ENCODE measurements around the gene FDX2. TPM values are rescaled to one million over a fixed set of nuclear protein-coding genes. Genes with fewer than 3 reads are reported as not detected.

The FDX2 gene
- total RNA-seq, 1 experiment from 2014 or later: 21.0 TPM

DNA sequence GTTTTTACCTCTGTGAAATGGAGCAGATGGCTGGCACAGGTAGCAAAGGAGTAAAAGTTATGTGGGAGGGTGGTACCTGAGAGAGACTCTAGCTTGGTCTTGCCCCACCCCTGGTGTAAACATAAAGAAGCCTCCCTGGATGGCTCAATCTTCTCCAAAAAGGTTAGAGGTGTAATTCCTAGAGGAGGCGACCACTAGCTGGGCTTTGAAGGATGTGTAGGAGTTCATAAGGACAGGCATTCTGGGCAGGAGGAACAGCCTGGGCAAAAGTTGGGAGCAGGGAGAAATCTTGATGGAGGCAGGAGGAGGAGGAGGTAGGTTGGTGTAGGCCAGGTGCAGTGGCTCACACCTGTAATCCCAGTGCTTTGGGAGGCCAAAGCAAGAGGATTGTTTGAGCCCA lies 36.9 kb downstream of the FDX2 start:
- Histone ChIP-seq H3K27ac (ENCODE audit: low read depth, low read length) (no peak overlapping the region), H3K9me3 (ENCODE audit: control insufficient read depth in 1 of 2, insufficient read depth in 1 of 2, low read depth in 1 of 2, low read length in 2 of 2) (no peaks in the 10 kb centered on the region), H3K36me3 (ENCODE audit: control insufficient read depth in 1 of 2, insufficient read depth in 2 of 2, low read length in 2 of 2) (peaks cover 0 to 8% of the 10 kb centered on the region in 2 experiments; a peak in 2 of 4 replicates), H3K79me2 (ENCODE audit: insufficient read depth, low read length) (no peaks in the 10 kb centered on the region), H3K4me2 (ENCODE audit: low read length) (no peak overlapping the region), H2AFZ (ENCODE audit: low read depth, low read length, poor library complexity, severe bottlenecking) (no peak overlapping the region), H3K4me3 (replicated peaks in 1 of 2; ENCODE audit: low read depth in 1 of 2, low read length in 2 of 2) (no peak overlapping the region), H3K4me1 (ENCODE audit: control insufficient read depth in 1 of 2, insufficient read depth in 2 of 2, low read length in 2 of 2) (peaks cover 9 to 17% of the 10 kb centered on the region in 2 experiments), H3K27me3 (ENCODE audit: insufficient read depth, low read length) (no peaks in the 10 kb centered on the region), H3K9me2 (ENCODE audit: insufficient read depth) (no peaks in the 10 kb centered on the region), H4K20me1 (ENCODE audit: insufficient read depth) (no peaks in the 10 kb centered on the region), H3K9ac (ENCODE audit: low read length) (no peak overlapping the region)
- BruUV-seq (replicated peaks): no TSS peak
- intact Hi-C loops (cut with micrococcal nuclease): no loop called here
- ChIA-PET RAD21 (ENCODE audit: low non-redundant PET in 1 of 2, low total read pairs in 2 of 2, uncharacterized antibody in 2 of 2, unreplicated experiment in 2 of 2) (no interaction called here), CTCF (interaction anchor here (1.3 to 1.9 kb wide), 3 partner anchors 9 to 20 kb away, joined by 3 to 6 read pairs (median 3); partner anchors contain the start of gene ICAM5), POLR2A (no interaction called here)
- DNase-seq (ENCODE audit: low read depth, low spot score): no peak
- TF ChIP-seq CEBPB (IDR thresholded peaks at IDR 0.05; ENCODE audit: low read depth): no peak
- TF ChIP-seq MAX (IDR thresholded peaks at IDR 0.05): no peak
- no peak for TF ChIP-seq FOSL1 (IDR thresholded peaks at IDR 0.05; ENCODE audit: low read depth)
- no peak for TF ChIP-seq JUND (IDR thresholded peaks at IDR 0.05)
- no peak for ATAC-seq

DNA sequence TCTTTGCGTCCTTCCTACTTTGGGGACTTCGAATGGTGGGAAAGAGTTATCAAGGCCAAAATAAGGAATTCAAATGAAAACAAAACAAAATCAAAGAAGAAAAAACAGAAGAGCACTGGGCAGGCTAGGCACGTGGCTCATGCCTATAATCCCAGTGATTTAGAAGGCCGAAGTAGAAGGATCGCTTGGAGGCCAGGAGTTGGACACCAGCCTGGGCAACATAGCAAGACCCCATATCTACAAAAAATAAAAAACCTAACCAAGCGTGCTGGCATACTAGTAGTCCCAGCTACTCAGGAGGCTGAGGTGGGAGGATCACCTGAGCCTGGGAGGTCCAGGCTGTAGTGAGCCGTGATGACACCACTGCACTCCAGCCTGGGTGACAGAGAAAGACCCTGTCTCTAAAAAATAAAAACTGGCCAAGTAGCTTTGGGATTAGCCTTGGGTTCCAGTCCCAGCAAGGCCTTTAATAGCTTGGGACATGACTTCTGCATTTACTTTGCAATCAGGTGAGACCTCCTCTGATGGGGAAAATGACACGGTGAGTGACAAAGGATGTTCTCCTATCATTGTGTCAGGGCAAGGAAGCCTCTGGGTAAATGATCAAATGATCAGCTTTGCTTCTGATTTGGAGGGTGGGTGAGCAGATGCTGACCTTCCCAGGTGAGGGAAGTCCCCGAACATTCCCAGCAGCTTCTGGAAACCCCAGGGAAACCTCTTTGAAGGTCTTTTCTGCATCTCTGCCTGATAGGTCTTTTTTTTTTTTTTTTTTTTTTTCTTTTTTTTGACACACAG lies 37.8 kb downstream of the FDX2 start:
- peaks cover 0 to 8% of the 10 kb centered on the region in 2 experiments; a peak in 2 of 4 replicates for H3K36me3 ChIP-seq (ENCODE audit: control insufficient read depth in 1 of 2, insufficient read depth in 2 of 2, low read length in 2 of 2)
- no peaks in the 10 kb centered on the region for H3K9me3 ChIP-seq (ENCODE audit: control insufficient read depth in 1 of 2, insufficient read depth in 1 of 2, low read depth in 1 of 2, low read length in 2 of 2)
- CTCF ChIA-PET: interaction anchor here (1.1 to 1.9 kb wide), 4 partner anchors 9 to 19 kb away, joined by 3 to 6 read pairs (median 4); partner anchors contain the start of gene ICAM5
- H3K79me2 ChIP-seq (ENCODE audit: insufficient read depth, low read length): no peaks in the 10 kb centered on the region
- BruUV-seq (replicated peaks): no TSS peak
- H3K9me2 ChIP-seq (ENCODE audit: insufficient read depth): no peaks in the 10 kb centered on the region
- H3K4me3 ChIP-seq (replicated peaks in 1 of 2; ENCODE audit: low read depth in 1 of 2, low read length in 2 of 2): no peak overlapping the region
- no peak for TF ChIP-seq JUND (IDR thresholded peaks at IDR 0.05)
- TF ChIP-seq, protein P1, sequence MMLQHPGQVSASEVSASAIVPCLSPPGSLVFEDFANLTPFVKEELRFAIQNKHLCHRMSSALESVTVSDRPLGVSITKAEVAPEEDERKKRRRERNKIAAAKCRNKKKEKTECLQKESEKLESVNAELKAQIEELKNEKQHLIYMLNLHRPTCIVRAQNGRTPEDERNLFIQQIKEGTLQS (IDR thresholded peaks at IDR 0.05): no peak
- no peak for TF ChIP-seq POLR2AphosphoS5 (IDR thresholded peaks at IDR 0.05; ENCODE audit: low read depth, low read length)
- TF ChIP-seq ZNF274 (IDR thresholded peaks at IDR 0.05; ENCODE audit: low read depth, low read length): no peak
- TF ChIP-seq EZH2phosphoT487 (IDR thresholded peaks at IDR 0.05; ENCODE audit: borderline replicate concordance): no peak
- TF ChIP-seq ZFX (IDR thresholded peaks at IDR 0.05): no peak
- no peak for TF ChIP-seq MAX (IDR thresholded peaks at IDR 0.05)
- no peak for TF ChIP-seq SRF (IDR thresholded peaks at IDR 0.05; ENCODE audit: low read depth)
- no peak for TF ChIP-seq SIN3A (IDR thresholded peaks at IDR 0.05; ENCODE audit: low read depth)
- no peak for TF ChIP-seq RAD21 (IDR thresholded peaks at IDR 0.05; ENCODE audit: low read depth)
- no peak for TF ChIP-seq CEBPB (IDR thresholded peaks at IDR 0.05; ENCODE audit: low read depth)
- POLR2A ChIA-PET: no interaction called here
- H2AFZ ChIP-seq (ENCODE audit: low read depth, low read length, poor library complexity, severe bottlenecking): no peak overlapping the region
- ATAC-seq (no peak), DNase-seq (ENCODE audit: low read depth, low spot score) (no peak)
- no peak overlapping the region for H3K4me2 ChIP-seq (ENCODE audit: low read length)
- intact Hi-C loops (cut with micrococcal nuclease): no loop called here
- peaks cover 2 to 7% of the 10 kb centered on the region in 2 experiments; a peak in 3 of 4 replicates for H3K4me1 ChIP-seq (ENCODE audit: control insufficient read depth in 1 of 2, insufficient read depth in 2 of 2, low read length in 2 of 2)
- RAD21 ChIA-PET (ENCODE audit: low non-redundant PET in 1 of 2, low total read pairs in 2 of 2, uncharacterized antibody in 2 of 2, unreplicated experiment in 2 of 2): no interaction called here
- no peaks in the 10 kb centered on the region for H4K20me1 ChIP-seq (ENCODE audit: insufficient read depth)
- no peak overlapping the region for H3K9ac ChIP-seq (ENCODE audit: low read length)
- H3K27ac ChIP-seq (ENCODE audit: low read depth, low read length): no peak overlapping the region
- H3K27me3 ChIP-seq (ENCODE audit: insufficient read depth, low read length): no peaks in the 10 kb centered on the region
